AG20443 (cell line): ENCODE data around the gene SETD2.
A peak's percentile ranks its signal among the peaks of the same experiment; 100 is the strongest.

Source experiments
- DNase-seq: peaks from one replicate; pipeline ENCODE4 v3.0.0; 2012; ENCODE audit warnings: low spot score, mixed read lengths

SETD2 gene

GRCh38 chr3:46998121-46998851, 165.6 kb downstream of the SETD2 start:
- DNase-seq = peak; percentile 65

GRCh38 chr3:46997453-46998091, 166.3 kb downstream of the SETD2 start:
- DNase-seq = no peak

DNA sequence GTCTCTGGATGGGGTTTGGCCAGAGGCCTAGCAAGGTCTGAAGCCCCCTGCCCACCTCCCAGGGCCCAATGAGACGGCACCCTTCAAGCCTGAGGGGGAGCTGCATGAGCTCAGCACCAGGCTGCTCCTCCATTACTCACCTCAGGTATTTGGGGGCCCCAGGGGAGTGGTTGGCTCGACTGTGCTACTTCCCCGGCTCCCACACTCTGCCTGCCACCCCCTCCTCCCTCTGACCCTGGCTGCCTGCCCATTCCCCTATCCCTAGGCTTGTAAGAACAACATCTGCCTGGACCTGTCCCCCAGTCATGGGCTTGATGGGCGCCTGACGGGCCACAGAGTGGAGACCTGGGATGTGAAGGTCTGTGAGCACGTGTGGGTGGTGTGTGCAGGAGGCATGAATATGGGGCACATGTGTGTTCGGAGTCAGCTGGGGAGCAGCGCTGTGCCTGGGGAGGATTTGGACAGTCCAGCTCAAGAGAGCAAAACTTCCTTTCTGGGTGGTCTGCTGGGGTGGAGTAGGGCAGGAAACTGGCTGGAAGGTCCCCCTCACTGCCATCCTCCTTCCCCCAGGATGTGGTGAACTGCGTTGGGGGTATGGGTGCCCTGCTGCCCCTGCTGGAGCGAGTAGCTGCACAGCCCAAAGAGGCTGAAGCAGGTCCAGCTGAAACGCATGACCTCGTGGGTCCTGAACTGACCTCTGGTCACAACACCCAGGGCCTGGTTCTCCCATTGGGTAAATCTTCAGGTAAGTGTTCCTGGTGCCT, 167.0 kb downstream of the SETD2 start:
- DNase-seq = no peak

- DNase-seq = no peak
Measured at GRCh38 chr3:46995901-46996562, 167.9 kb downstream of the SETD2 start.

GRCh38 chr3:46994801-46995731, 168.8 kb downstream of the SETD2 start:
- no peak for DNase-seq

- no peak for DNase-seq
Measured at GRCh38 chr3:46993986-46994385, 169.9 kb downstream of the SETD2 start.

DNA sequence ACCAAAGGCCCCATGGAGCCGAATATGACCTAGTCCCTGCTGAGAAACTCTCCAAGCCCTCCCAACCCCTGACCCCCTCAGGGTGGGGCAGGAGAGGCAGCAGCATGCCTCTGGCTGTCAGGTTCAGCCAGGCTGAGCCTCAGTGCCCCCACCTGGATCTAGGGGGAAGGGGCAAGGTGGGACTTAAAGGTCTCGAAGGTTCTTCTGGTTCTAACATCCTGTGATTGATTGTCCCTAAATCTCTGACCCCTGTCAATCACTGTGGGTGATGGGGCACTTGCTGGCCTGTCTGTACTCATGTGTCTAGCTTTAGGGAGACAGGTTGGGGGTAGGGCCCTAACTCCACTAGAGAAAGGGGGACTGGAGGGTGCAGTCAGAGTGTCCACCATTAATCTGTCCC, 170.6 kb downstream of the SETD2 start:
- DNase-seq = no peak

- no peak for DNase-seq
Measured at GRCh38 chr3:46992231-46992630, 171.7 kb downstream of the SETD2 start.

DNA sequence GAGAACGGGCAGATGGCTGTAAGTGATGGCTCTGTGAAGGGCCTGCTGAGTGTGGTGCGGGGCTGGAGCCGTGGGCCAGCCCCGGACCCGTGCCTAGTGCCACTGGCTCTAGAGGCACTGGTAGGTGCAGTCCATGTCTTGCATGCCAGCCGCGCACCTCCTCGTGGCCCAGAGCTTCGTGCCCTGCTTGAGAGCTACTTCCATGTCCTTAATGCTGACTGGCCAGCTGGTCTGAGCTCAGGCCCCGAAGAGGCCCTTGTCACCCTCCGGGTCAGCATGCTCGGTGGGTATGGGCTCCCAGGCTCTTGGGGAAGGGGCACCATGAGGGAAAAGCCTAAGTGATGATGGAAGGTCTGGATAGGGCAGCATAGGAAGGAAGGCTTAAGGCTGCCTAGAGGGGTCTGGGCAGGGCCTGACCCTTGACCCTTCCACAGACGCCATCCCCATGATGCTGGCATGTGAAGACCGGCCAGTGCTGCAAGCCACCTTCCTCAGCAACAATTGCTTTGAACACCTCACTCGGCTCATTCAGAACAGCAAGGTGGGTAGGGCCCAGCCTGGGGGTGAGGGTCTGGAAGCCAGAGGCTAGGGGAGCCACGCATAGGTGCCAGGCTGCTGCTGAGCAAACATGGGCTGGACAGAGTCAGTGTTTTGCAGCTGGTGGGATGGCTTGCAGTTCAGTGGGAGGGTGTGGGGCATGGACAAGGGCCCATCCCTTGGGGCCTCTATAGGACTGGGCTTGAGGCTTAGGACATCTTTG, 172.3 kb downstream of the SETD2 start:
- no peak for DNase-seq

DNA sequence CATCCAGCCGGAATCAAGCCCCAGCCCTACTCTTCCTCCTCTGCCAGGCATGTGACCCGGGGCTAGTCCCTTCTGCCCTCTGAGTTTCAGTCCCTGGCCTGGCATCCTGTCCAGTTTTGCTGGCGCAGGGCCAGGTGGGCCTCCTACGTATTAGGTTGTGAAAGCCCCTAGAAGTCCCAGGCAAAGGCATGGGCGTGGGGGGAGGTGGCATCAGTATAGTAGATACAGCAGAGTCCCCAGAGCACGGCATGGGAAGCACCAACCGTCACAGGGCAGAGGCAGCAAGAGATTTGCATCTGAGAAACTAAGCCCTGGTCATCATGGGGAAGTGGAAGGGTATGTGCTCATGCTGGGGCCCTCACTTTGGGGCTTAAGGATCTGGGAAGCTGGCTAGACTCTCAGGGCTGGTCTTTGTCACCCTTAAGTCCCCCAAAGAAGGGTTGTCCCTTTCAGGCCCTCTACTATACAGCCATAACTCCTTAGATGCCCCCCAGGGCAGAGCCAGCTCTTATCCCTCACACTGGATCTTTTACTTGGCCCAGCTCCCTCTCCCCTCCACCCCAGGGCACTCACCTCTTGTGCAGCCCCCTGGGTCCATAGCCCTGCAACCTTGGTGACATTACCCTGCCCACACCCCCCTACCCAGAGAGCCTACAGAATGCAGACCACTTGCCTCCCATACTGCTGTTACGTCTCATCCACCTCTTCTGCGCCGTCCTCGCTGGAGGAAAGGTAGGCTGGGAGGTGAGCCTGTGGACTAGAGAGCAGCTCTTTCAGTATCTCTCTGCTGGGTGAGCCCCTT, 173.1 kb downstream of the SETD2 start:
- no peak for DNase-seq

GRCh38 chr3:46989146-46989810, 174.6 kb downstream of the SETD2 start:
- DNase-seq = no peak

- no peak for DNase-seq
Measured at GRCh38 chr3:46988616-46989015, 175.3 kb downstream of the SETD2 start.

DNA sequence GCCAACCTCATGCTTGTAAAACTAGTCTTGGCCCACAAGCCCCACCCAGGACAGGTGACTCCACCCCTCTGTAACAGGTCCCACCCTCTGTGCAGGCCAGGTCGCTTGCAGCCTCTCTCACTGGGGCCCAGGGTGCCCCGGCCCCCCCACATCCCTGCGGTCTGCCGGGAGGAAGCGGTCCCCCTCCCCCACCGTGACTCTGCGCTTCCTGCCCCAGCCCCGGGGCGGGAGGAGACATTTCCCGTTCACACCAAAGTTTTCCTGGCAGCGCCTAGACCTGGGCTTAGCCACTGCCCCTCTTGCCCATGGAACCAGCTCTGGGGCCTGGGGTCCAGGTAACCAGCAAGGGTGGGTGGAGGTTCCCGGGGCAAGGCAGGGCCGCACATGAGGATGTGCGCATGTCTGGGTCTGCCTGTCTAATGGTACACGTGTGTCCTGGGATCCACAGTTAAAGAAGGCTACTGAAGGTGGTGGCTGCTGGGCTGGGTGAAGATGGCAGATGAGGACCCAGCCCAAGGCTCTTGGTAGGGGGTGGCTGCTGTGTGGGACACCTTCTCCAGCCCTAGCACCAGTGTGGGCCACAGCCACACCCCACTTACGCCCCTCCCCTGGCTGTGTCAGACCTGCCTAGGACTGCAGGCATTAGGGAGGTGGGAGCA, 176.0 kb downstream of the SETD2 start:
- no peak for DNase-seq

- no peak for DNase-seq
Measured at GRCh38 chr3:46987319-46987742, 176.6 kb downstream of the SETD2 start.

DNA sequence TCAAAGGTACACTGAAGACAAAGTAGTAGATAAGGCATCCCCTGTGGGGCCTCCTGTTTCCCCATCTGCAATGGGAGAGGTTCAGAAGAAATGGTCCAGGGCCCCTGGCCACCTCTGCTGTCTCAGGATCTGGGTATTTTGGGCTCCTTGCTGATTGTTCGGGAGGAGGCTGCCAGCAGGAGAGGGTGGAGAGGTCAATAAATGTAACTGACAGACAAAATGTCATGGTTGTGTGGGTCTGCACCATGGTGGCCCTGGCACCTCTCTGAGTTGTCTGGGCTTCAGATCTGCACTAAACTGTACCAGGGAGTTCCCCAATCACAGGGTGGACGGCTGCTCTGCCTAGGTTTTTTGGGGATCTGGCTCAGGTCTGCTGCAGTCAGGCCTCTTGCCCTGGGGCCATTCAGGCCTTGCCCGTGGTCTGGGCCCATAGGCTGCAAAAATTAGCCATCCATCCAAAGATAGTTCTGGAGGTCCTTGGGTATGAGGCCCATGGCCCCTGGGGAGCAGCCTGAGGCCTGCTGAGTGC, 177.1 kb downstream of the SETD2 start:
- DNase-seq = no peak

GRCh38 chr3:46986055-46986730, 177.7 kb downstream of the SETD2 start:
- DNase-seq = no peak

DNA sequence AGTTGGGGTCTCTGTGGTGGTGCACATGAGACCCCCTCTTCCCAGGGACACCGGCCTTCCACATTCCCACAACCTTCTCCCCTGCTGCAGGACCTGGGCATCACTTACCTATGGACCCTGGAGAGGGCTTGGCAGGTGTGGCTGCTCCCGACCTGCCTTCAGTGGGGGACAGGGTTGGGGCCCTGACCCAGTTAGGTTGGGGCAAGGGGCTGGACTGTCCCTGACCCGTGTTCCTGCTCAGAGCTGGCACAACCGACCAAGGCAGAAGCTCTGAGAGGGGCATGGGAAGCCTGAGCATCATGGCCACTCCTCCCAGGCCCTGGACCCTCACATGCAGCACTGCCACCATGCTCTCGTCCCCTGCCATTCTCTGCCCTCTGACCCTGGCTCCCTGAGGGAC, 178.3 kb downstream of the SETD2 start:
- no peak for DNase-seq
